GM19397 (cell line): Measurements from ENCODE around the gene TOLLIP.

Source experiments
- ATAC-seq: cut with Tn5 transposase; IDR thresholded peaks from one replicate; pipeline ENCODE4 v1.9.1; 2021; ENCODE audit warnings: mild to moderate bottlenecking, moderate library complexity; ENCODE audit not compliant: unreplicated experiment

TOLLIP gene

GRCh38 chr11:1285316-1285744, 24.1 kb downstream of the TOLLIP start:
- ATAC-seq = no peak

GRCh38 chr11:1283906-1284305, 25.5 kb downstream of the TOLLIP start:
- ATAC-seq = no peak

GRCh38 chr11:1283091-1283511, 26.3 kb downstream of the TOLLIP start:
- no peak for ATAC-seq

- no peak for ATAC-seq
Observed at GRCh38 chr11:1281974-1282365, 27.5 kb downstream of the TOLLIP start.

GRCh38 chr11:1281326-1281973, 28.0 kb downstream of the TOLLIP start:
- ATAC-seq = no peak

- ATAC-seq = no peak
Observed at GRCh38 chr11:1280116-1281035, 29.1 kb downstream of the TOLLIP start.

- ATAC-seq = no peak
Observed at GRCh38 chr11:1279674-1280055, 29.8 kb downstream of the TOLLIP start.

GRCh38 chr11:1278766-1279673, 30.4 kb downstream of the TOLLIP start:
- ATAC-seq = no peak

- no peak for ATAC-seq
Observed at GRCh38 chr11:1277936-1278512, 31.4 kb downstream of the TOLLIP start.

- no peak for ATAC-seq
Observed at GRCh38 chr11:1276866-1277615, 32.4 kb downstream of the TOLLIP start.

- no peak for ATAC-seq
Observed at GRCh38 chr11:1276041-1276790, 33.2 kb downstream of the TOLLIP start.

GRCh38 chr11:1275021-1275420, 34.4 kb downstream of the TOLLIP start:
- no peak for ATAC-seq

- no peak for ATAC-seq
Observed at GRCh38 chr11:1274501-1274900, 34.9 kb downstream of the TOLLIP start.

GRCh38 chr11:1272531-1272930, 36.9 kb downstream of the TOLLIP start:
- no peak for ATAC-seq

GRCh38 chr11:1271927-1272326, 37.5 kb downstream of the TOLLIP start:
- ATAC-seq = no peak

GRCh38 chr11:1271406-1271805, 38.0 kb downstream of the TOLLIP start:
- no peak for ATAC-seq

- ATAC-seq = no peak
Observed at GRCh38 chr11:1271002-1271401, 38.4 kb downstream of the TOLLIP start.

GRCh38 chr11:1270476-1270875, 39.0 kb downstream of the TOLLIP start:
- ATAC-seq = no peak

- no peak for ATAC-seq
Observed at GRCh38 chr11:1269957-1270356, 39.5 kb downstream of the TOLLIP start.
